HG03571 (cell line): ENCODE data around the gene OR52N4.
"Not testable (repeated sequence)": the region's sequence is repeated elsewhere in the genome, so short reads cannot be mapped to it uniquely, and the experiment has no call there.

ENCODE experiments used
- ATAC-seq: cut with Tn5 transposase; IDR thresholded peaks from one replicate; pipeline ENCODE4 v1.9.1; 2021; ENCODE audit not compliant: unreplicated experiment

Gene OR52N4

DNA sequence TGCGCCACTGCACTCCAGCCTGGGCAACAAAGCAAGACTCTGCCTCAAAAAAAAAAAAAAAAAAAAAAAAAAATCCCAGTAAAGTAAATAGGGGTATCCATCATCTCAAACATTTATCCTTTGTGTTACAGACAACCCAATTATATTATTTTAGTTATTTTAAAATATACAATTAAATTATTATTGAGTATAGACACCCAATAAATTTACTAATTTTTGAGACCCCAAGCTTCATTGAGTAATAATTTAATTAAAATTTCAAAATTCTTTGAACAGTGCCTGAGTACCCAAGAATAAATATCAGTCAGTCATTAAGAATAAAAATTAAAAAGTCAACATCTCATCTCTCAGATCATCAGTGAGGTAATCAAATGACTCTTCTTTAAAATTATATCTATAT, at the start of gene OR52N4:
TSS of gene OR52N4 (plus strand) at position 301 of the 400 bp plus-strand sequence. CDS start 498 bp downstream, outside the sequence.
- ATAC-seq = no peak

DNA sequence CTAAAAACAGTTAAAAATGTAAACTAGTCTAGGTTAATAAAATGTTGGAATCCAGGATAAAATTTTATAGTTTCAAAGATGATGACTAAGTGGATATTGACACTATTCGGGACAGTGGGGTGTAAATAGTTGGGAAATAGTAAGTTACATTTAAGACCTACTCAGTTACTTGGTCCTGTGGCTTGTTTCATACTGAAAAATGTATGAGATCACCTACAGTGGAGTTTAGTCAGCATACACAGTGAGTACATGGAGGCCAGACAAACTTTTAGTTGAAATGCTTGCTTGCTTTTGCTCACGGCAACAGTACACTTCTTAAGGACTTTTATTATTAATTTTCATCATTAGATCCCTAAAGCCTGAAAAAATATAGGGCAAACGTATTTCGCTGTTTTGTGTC, 48.4 kb upstream of the OR52N4 start:
- ATAC-seq = no peak

DNA sequence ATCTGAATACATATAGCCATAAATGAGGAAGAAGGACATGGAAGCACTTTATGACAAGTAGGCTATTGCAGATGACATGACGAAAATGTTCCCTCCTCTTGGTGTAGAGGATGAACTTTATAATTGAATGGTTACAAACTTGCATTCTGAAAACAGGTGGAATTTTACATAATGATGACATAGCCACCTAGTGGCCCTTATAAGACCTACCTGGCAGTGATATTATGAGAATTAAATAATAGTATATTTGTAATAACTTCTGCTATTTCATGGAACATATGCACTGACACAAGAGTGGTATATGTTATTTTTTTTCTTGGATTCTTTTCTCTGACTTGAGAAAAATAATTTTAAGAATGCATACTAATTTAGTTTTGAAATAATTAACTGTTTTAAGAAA, 41.5 kb upstream of the OR52N4 start:
- ATAC-seq = no peak

DNA sequence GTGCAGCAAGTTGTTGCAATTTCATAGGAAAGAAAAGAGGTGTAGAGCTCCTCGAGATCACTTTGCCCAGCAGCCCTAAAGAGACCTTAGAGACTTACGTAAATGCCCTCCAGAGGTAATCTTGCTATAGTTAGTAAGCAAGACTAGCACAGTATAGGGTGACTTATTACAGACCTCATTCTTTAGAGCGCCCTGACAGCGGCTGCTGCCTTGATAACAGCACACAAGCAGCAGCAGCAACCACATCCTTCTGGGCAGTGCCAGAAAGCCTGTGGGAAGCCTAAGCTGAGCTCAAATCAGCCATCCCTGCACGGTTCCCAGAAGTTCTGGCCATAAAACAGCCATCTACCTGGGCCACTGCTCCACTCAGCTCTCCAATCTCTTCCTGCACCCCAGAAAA, 40.3 kb upstream of the OR52N4 start:
- ATAC-seq = no peak

DNA sequence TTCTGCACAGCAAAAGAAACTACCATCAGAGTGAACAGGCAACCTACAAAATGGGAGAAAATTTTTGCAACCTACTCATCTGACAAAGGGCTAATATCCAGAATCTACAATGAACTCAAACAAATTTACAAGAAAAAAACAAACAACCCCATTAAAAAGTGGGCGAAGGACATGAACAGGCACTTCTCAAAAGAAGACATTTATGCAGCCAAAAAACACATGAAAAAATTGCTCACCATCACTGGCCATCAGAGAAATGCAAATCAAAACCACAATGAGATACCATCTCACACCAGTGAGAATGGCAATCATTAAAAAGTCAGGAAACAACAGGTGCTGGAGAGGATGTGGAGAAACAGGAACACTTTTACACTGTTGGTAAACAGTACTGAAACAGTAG, 37.5 kb upstream of the OR52N4 start:
- not testable (repeated sequence) for ATAC-seq

DNA sequence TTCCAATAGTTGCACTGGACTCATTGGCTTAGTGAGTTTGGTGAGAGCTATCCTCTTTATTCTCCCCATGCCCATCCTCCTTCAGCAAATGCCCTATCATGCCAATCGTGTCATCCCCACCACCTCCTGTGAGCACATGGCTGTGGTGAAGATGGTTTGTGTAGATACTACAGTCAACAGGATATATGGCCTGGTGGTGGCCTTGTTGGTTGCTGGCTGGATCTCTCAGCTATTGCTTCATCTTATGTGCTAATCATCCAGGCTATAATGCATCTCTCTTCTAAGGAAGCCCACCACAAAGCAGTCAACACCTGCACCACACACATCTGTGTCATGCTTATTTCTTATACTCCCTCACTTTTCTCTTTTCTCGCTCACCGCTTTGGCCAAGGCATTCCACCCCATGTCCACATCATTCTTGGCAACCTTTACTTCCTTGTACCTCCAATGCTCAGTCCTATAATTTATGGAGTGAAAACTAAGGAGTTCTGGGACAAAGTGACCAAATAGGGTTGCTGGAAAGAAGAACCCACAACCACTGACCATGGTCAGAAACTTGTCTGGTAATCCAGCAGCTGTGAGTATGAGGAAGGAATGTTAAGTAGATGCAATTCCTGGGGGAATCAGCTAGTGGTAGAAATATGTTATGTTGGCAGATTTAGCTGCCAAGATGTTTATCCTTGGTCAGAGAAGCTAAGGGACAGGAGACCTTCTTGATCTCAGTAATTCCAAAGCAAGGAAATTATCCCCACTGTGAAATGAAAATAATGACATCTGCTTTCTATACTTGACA, 34.1 kb upstream of the OR52N4 start:
- ATAC-seq = no peak

DNA sequence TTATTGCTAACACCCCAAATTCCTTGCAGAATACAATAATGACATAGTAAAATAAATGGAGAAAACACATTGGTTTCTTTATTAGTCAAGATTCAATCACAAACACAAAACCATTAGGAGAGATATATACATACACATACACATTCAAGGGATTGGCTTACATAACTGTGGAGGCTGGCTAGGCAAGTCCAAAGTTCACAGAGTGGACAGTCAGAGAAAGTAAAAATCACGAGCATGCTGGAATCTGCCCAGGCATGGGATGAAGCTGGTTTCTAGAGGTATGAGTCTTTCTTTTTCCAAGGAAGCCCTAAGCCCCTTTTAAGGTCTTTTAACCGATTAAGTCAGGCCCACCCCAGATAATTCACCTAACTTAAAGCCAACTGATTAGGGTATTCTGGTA, 31.4 kb upstream of the OR52N4 start:
- no peak for ATAC-seq

DNA sequence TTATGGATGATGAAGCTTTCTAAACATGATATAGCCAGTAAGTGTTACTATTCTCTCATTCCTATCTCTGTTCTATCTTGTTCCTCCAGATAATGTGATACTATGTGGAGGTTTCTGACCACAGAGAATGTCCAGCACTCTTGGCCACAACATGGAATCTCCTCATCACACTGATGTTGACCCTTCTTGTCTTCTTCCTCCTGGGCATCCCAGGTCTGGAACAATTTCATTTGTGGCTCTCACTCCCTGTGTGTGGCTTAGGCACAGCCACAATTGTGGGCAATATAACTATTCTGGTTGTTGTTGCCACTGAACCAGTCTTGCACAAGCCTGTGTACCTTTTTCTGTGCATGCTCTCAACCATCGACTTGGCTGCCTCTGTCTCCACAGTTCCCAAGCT, 27.7 kb upstream of the OR52N4 start:
- ATAC-seq = no peak

DNA sequence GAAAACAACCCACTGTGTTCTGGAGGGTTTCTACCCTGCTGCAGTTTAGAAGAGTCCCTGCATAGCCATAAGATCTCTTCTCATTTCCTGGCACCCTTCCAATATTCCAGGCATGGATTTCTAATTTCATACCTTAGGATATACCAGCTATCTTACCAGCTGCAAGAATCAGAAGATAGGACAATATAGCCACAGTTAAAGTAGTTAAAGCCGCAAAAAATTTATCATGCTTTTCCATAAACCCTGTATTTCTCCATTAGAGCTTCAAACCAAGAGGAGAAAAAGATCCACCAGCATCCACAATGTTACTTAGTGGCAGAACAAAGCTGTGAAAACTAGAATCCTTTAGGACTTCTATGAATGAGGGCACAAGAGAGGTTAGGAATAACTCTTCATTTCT, 26.4 kb upstream of the OR52N4 start:
- no peak for ATAC-seq

DNA sequence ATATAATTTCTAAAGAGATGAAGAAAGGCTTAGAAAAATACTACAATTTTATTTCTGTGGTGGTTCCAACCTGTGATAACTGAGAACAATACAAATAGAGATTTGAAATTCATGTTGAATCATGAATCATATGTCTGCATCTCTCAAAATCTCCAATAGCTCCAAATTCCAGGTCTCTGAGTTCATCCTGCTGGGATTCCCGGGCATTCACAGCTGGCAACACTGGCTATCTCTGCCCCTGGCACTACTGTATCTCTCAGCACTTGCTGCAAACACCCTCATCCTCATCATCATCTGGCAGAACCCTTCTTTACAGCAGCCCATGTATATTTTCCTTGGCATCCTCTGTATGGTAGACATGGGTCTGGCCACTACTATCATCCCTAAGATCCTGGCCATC, 17.6 kb upstream of the OR52N4 start, which contains the start of gene OR56B1:
TSS of gene OR56B1 (plus strand) at position 53 of the 400 bp plus-strand sequence. CDS start at position 122, 69 bp downstream.
- no peak for ATAC-seq

DNA sequence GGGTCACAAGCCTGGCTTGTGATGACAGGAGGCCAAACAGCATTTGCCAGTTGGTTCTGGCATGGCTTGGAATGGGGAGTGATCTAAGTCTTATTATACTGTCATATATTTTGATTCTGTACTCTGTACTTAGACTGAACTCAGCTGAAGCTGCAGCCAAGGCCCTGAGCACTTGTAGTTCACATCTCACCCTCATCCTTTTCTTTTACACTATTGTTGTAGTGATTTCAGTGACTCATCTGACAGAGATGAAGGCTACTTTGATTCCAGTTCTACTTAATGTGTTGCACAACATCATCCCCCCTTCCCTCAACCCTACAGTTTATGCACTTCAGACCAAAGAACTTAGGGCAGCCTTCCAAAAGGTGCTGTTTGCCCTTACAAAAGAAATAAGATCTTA, 17.0 kb upstream of the OR52N4 start:
- ATAC-seq = no peak

DNA sequence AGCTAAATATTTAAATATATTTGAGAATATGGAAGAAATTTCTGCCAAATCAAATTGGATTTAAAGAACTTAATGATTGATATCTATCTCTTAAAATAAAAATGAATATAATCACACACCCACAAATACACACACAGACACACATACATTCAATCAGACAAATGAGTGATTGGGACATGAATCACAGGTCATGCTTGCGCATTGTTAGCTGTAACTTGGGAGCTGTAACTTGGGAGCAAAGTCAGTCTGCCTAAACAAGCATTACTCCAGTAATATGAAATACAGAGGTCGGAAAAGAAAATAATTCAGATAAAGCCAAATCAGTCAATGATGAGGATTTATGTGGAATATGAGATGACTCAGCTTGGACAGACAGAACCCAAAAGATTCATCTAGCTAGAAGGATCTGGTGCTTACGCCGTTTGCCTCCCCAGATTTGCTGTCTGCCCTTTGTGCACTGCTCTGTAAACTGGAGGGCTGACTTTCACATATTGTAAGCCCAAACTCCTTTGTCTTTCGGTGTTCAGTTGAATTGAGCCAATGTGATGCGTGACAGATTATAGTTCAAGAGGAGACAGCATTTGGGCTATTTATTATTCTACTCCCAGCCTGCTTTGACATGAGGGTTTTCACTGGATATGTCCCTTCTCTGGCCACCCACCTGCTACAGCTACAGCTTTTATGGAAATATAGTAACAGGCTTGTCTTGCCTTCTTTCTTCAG, 16.2 kb upstream of the OR52N4 start:
- ATAC-seq = no peak

DNA sequence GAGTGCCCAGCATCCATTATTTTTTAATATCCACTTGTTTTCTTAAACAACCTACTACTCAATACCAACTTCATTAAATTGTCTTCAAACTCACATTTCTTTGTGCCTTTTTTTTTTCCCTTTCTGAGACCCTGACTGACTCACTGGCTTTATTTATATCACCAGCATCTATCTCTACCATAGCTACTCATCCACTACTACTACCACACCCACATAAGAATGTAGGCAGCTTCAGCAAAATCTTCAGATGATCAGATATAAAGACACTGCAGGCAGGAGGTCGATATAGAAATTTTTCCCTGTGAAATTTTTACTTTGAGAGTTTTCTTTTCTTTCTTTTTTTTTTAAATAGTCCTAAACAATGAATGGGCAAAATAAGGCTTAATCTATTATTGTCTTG, 15.6 kb upstream of the OR52N4 start:
- ATAC-seq = no peak

DNA sequence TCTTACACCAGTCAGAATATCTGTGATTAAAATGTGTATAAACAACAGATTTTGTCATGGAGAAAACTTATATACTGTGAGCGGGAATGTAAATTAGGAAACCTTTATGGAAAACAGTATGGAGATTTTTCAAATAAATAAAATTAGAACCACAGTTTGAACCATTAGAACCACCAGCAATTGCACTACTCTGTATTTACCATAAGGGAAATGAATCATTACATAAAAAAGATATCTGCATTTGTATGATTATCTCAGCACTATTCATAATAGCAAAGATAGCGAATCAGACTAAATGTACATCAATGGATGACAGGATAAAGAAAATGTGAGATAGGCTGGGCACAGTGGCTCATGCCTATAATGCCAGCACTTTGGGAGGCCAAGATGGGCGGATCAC, 7.4 kb upstream of the OR52N4 start:
- ATAC-seq = no peak

DNA sequence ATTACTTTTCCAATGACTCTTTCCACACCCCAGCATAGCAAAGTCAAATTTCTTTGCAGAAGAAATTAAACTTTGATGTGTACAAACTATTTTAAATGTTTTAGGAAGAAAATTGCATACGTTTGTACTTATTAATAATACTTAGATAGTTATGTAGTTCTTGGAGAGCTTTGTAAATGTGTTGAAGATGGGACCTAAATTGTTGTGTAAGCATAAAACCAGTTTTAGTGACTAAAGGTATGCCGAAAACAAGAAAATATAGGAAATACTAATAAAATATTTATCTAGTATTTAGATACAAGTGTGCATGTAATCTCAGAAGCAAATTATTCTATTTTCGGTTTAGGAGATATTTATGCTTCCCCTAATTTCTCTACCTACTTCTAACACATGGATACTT, 4.2 kb upstream of the OR52N4 start:
- ATAC-seq = no peak

DNA sequence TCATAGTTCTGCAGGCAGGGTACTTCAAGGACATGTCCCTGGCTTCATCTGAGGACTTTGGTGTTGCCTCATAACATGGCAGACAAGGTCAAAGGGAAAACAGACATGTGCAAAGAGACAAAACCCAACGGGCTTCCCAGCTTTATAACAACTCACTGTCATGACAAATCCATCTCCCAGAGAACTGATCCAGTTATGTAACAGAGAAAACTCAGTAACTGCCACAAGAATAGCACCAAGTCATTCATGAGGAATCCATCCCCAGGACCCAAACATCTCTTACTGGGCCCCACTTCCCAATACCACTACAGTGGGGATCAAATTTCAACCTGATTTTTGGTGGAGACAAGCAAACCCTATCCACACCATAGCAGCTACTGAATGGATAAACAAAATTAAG, 13.0 kb downstream of the OR52N4 start:
- no peak for ATAC-seq

DNA sequence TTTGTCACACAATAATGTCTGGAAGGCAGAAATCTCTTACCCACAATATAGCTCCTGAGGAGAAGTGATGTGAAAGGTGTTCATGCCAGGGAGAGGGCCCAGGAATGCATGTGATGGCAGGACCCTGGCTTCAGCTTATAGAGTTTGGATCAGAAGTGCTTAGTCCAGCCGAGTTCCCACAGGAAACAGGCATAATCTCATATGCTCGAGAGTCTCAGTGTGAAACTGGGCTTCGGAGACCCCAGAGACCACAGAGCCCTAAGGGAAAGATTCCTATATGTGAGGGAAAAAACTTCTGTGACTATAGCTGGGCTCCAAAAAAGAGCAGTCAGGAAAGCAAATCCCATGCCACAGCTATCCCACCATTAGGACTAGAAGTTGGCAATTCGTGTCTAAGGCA, 29.2 kb downstream of the OR52N4 start, which contains the start of gene OR52N5:
TSS of gene OR52N5 (minus strand) at position 101 of the 400 bp plus-strand sequence. CDS start 4,721 bp downstream, outside the sequence.
- no peak for ATAC-seq

DNA sequence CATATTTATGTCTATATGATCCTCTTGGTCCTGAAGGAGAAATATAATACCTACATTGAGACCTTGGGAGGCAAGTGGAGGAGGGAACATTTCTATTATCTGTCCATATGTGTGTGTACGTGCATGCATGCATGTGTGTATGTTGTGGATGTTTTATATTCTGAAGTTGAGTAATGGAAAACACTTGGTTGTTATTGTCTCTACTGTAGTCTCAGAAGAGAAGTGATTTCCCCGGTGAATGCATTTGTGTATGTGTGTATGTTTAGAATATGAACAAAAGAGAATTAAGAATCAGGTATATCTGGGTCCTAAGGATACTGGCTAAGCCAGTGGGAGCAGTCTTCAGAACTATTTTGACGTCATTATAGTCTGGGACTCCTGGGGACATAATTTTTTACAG, 37.1 kb downstream of the OR52N4 start, which contains the start of gene OR52N1:
TSS of gene OR52N1 (minus strand) at position 101 of the 400 bp plus-strand sequence. CDS start 2,449 bp downstream, outside the sequence.
- no peak for ATAC-seq

DNA sequence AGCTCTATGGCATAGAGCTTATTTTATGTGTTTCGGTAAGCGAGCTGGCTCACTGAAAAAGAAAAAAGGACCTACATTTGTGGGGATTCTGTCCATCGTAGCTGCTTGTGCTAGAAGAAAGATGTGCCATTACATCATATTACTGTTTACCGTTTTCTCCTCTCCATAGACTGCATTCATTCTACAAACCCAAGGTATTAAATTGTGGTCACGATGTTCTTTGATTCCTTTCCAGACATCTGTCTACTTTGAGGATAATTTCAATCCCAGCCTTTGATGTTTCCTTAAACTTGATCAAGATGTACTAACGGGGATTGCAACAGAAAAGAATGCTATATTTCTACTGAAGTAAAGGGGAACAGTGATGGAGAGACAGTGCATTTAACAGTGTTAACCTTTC, 42.5 kb downstream of the OR52N4 start:
- no peak for ATAC-seq

DNA sequence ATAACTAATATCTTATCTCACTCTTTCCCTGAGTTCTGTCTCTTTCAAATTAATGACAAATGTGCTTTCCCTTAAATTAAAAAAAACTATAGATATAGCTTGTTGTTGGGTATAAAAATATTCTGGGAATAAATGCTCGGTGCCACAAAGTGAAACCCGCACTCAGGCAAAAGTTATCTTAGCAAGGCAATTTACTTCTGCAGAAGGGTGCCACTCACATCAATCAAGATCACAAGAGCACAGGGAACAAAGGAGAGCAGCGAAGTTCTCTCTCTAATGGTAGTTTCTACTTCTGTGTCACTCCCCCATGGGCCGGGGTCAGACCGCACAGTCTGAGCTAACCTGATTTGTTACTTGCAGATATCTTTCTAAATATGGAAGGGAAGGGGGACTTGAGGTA, 49.9 kb downstream of the OR52N4 start:
- no peak for ATAC-seq
